HepG2 (cell line): ENCODE measurements around the gene IFIT3. TPM values are rescaled to one million over a fixed set of nuclear protein-coding genes. Genes with fewer than 3 reads are reported as not detected.

Source experiments
- ATAC-seq: fragments of 200-7000 bp; cut with Tn5 transposase; 3 replicates; pipeline ENCODE4 v1.9.1; 2020; ENCODE audit warnings: mild to moderate bottlenecking, moderate library complexity
- BruUV-seq: library from RNA; stranded (reverse); fragments of 400-500 nt; replicated peaks from 2 replicates; lab custom pipeline; 2021; lab: Mats Ljungman, UMichigan
- CTCF ChIA-PET: fragments of 300-600 bp; formaldehyde crosslinking; extraction: SDS; loops from one replicate; lab custom pipeline; 2021; ENCODE audit warnings: low total read pairs, inconsistent platforms, low intra/inter-chr PET ratio; lab: Yijun Ruan, JAX
- POLR2A ChIA-PET: fragments of 350-600 bp; sonication (Branson Sonifier 250); formaldehyde crosslinking; loops from one replicate; lab custom pipeline; 2020; ENCODE audit warnings: antibody characterized with exemption, inconsistent platforms; lab: Yijun Ruan, JAX
- DNase-seq: peaks from one replicate; pipeline ENCODE4 v3.0.0-alpha.2; 2015; ENCODE audit warnings: low spot score
- FAIRE-seq: peaks from 3 replicates; lab custom pipeline; 2011; peaks lifted over from hg19 to GRCh38; lab: Jason Lieb, UNC
- H2AFZ ChIP-seq: one replicate; pipeline ENCODE4 v1.6.1; 2011; ENCODE audit warnings: low read length, inconsistent platforms
- H3K27ac ChIP-seq: fragments of 300-600 bp; 3 replicates; pipeline ENCODE4 v1.8.0; 2011; ENCODE audit warnings: mixed run types, mild to moderate bottlenecking, mixed read lengths, low read length, inconsistent platforms; ENCODE audit not compliant: insufficient read depth; ENCODE audit errors: extremely low read length
- H3K27me3 ChIP-seq, 2 experiments: fragments of 200-600 bp in 1 of 2; 2 replicates in 1 of 2; 3 replicates in 1 of 2; pipeline versions ENCODE4 v1.6.0 to v1.8.0; 2011; ENCODE audit warnings: low read length in 2 of 2, mild to moderate bottlenecking in 2 of 2, moderate library complexity in 2 of 2, inconsistent platforms in 1 of 2; ENCODE audit not compliant: insufficient read depth in 2 of 2, control insufficient read depth in 1 of 2
- H3K36me3 ChIP-seq, 2 experiments: fragments of 200-600 bp in 1 of 2; replicated peaks in 1 of 2; 2 replicates in 1 of 2; 3 replicates in 1 of 2; pipeline versions ENCODE4 v1.5.1 to v1.8.0; 2011; ENCODE audit warnings: low read length in 2 of 2, inconsistent platforms in 1 of 2; ENCODE audit not compliant: insufficient read depth in 2 of 2, control insufficient read depth in 1 of 2
- H3K4me1 ChIP-seq: 2 replicates; pipeline ENCODE4 v1.5.1; 2012; ENCODE audit warnings: low read length, inconsistent platforms; ENCODE audit not compliant: insufficient read depth
- H3K4me2 ChIP-seq: 2 replicates; pipeline ENCODE4 v1.6.0; 2011; ENCODE audit warnings: low read depth, low read length, inconsistent platforms
- H3K4me3 ChIP-seq, 3 experiments: fragments of 200-600 bp in 1 of 3; sonication (generic), shearing (Covaris generic) in 1 of 3; replicated peaks in 1 of 3; 2 replicates each; pipeline ENCODE4 v1.5.1; 2011 to 2016; ENCODE audit warnings: low read length in 3 of 3, inconsistent platforms in 2 of 3, low read depth in 2 of 3, mild to moderate bottlenecking in 2 of 3, control low read depth in 1 of 3, mixed read lengths in 1 of 3; ENCODE audit not compliant: insufficient read depth in 1 of 3
- H3K79me2 ChIP-seq: one replicate; pipeline ENCODE4 v1.6.1; 2011; ENCODE audit warnings: low read length, inconsistent platforms; ENCODE audit not compliant: insufficient read depth
- H3K9ac ChIP-seq: 2 replicates; pipeline ENCODE4 v1.6.0; 2011; ENCODE audit warnings: mild to moderate bottlenecking, low read depth, low read length, inconsistent platforms; ENCODE audit not compliant: insufficient read depth
- H3K9me3 ChIP-seq: 2 replicates; pipeline ENCODE4 v1.5.1; 2012; ENCODE audit warnings: mild to moderate bottlenecking, low read length
- H4K20me1 ChIP-seq: 2 replicates; pipeline ENCODE4 v1.6.0; 2011; ENCODE audit warnings: inconsistent platforms, mild to moderate bottlenecking, low read length, moderate library complexity; ENCODE audit not compliant: insufficient read depth
- ARID5B ChIP-seq: IDR thresholded peaks from 2 replicates; pipeline ENCODE4 v1.4.0; 2020; ENCODE audit warnings: mild to moderate bottlenecking, missing genetic modification reagents
- ATF4 ChIP-seq, 2 experiments: fragments of 450-650 bp in 1 of 2; sonication (generic) in 1 of 2; formaldehyde crosslinking; IDR thresholded peaks; 2 replicates each; pipeline versions ENCODE4 v1.5.0 to v1.8.0; 2020 to 2022; ENCODE audit warnings: mild to moderate bottlenecking in 1 of 2, missing genetic modification reagents in 1 of 2
- BHLHE40 ChIP-seq: IDR thresholded peaks from 2 replicates; pipeline ENCODE4 v1.6.1; 2011; ENCODE audit warnings: low read length, improper control_type of control experiment
- CEBPB ChIP-seq: IDR thresholded peaks from 2 replicates; pipeline ENCODE4 v1.6.1; 2011; ENCODE audit warnings: low read depth, low read length, improper control_type of control experiment, borderline replicate concordance
- CEBPG ChIP-seq: IDR thresholded peaks from 2 replicates; pipeline ENCODE4 v1.6.1; 2016
- GATAD2A ChIP-seq: IDR thresholded peaks from 2 replicates; pipeline ENCODE4 v1.6.1; 2016
- HNF4A ChIP-seq: sonication (generic); formaldehyde crosslinking; IDR thresholded peaks from 2 replicates; pipeline ENCODE4 v1.4.0; 2020; ENCODE audit warnings: missing genetic modification reagents
- HNF4G ChIP-seq, 2 experiments: sonication (generic) in 1 of 2; formaldehyde crosslinking in 1 of 2; IDR thresholded peaks; 2 replicates each; pipeline versions ENCODE4 v1.4.0 to v1.6.1; 2011 to 2020; ENCODE audit warnings: borderline replicate concordance in 2 of 2, low read depth in 2 of 2, mild to moderate bottlenecking in 2 of 2, low read length in 1 of 2, missing genetic modification reagents in 1 of 2, moderate library complexity in 1 of 2
- PPARG ChIP-seq: conservative IDR thresholded peaks from 2 replicates; pipeline ENCODE4 v1.6.1; 2016; ENCODE audit warnings: missing biosample characterization, missing genetic modification reagents
- SIX1 ChIP-seq: sonication (generic); formaldehyde crosslinking; IDR thresholded peaks from 2 replicates; pipeline ENCODE4 v1.4.0; 2020; ENCODE audit warnings: missing genetic modification reagents, borderline replicate concordance
- SOX6 ChIP-seq, 2 experiments: fragments of 450-650 bp in 1 of 2; sonication (generic) in 1 of 2; formaldehyde crosslinking in 1 of 2; IDR thresholded peaks; 2 replicates each; pipeline versions ENCODE4 v1.4.0 to v1.6.1; 2017 to 2020; ENCODE audit warnings: antibody characterized with exemption in 1 of 2, mild to moderate bottlenecking in 1 of 2, missing genetic modification reagents in 1 of 2
- TCF12 ChIP-seq, 2 experiments: fragments of 450-650 bp in 1 of 2; sonication (generic) in 1 of 2; formaldehyde crosslinking in 1 of 2; IDR thresholded peaks; 2 replicates each; pipeline versions ENCODE4 v1.6.1 to v1.8.0; 2017 to 2022; ENCODE audit warnings: antibody characterized with exemption in 1 of 2, mild to moderate bottlenecking in 1 of 2, missing genetic modification reagents in 1 of 2, moderate library complexity in 1 of 2
- TEAD3 ChIP-seq: optimal IDR thresholded peaks from 2 replicates; pipeline ENCODE3; 2016; ENCODE audit warnings: borderline replicate concordance
- YEATS2 ChIP-seq: sonication (generic); formaldehyde crosslinking; IDR thresholded peaks from 2 replicates; pipeline ENCODE4 v1.4.0; 2020; ENCODE audit warnings: missing genetic modification reagents, borderline replicate concordance
- ZNF644 ChIP-seq: IDR thresholded peaks from 2 replicates; pipeline ENCODE4 v1.6.1; 2016; ENCODE audit warnings: low read depth
- WGBS: methylation state at CpG from one replicate; pipeline ENCODE4 v1.1.6; 2017; ENCODE audit warnings: low lambda C conversion rate; 5-methylcytosine and 5-hydroxymethylcytosine counted together
- in situ Hi-C: cut with HindIII; loops from 2 replicates; pipeline ENCODE4 v1.10.0; 2017; ENCODE audit warnings: low pct_unique_long_range_greater_than_20kb; ENCODE audit not compliant: extremely low pct_ligation_motif_present
- intact Hi-C: fragments of 100-400 bp; cut with micrococcal nuclease; formaldehyde crosslinking; loops from one replicate; pipeline ENCODE4 v1.10.0; 2022; ENCODE audit not compliant: unreplicated experiment
- polyA plus RNA-seq, 8 experiments: library from polyadenylated mRNA; depleted of rRNA in 3 of 8; stranded (reverse) in 7 of 8; unstranded in 1 of 8; fragments of >200 nt; fragmentation: Illumina TruSeq in 4 of 8; extraction: Trizol in 4 of 8; gene quantifications; 2 replicates each; pipeline versions ENCODE4 v1.2.1 to v1.2.3, GENCODE V29; 2011 to 2016; ENCODE audit warnings: low read depth in 4 of 8, missing spikeins in 1 of 8, mixed read lengths in 1 of 8; ENCODE audit not compliant: insufficient read depth in 1 of 8
- total RNA-seq, 5 experiments: library from RNA; depleted of rRNA; stranded (reverse); fragments of >200 nt; fragmentation: Illumina TruSeq; extraction: Trizol; gene quantifications; 2 replicates each; pipeline ENCODE4 v1.2.3, GENCODE V29; 2016; ENCODE audit warnings: low read depth in 1 of 5

Gene IFIT3
- total and polyA plus RNA-seq, 2 of the 13 experiments (the other 11 are each of a cell fraction or from before 2014, with no cell fraction given): 0.48 to 3.1 TPM

GRCh38 chr10:89346405-89347254 lies 18.8 kb downstream of the IFIT3 start:
- 0 out of 2 replicates have a peak, but pooled peaks have one; percentile 27 for TF ChIP-seq ZNF644 (CRISPR knock-in tag)
- TF ChIP-seq HNF4A (CRISPR knock-in tag): peak; percentile 26
- TF ChIP-seq CEBPB: peak; percentile 64
- TF ChIP-seq ATF4 (CRISPR knock-in tag; IDR thresholded peaks at IDR 0.05): peak in 1 of 2 experiments; percentile 89; a peak in 2 of 4 replicates
- TF ChIP-seq ARID5B: peak; percentile 25; the same call in 1 of the 2 replicates
- peak; percentile 36; the same call in 1 of the 2 replicates for TF ChIP-seq PPARG
- no peak for TF ChIP-seq YEATS2 (CRISPR knock-in tag)
- TF ChIP-seq SIX1 (CRISPR knock-in tag): no peak
- TF ChIP-seq SOX6 (IDR thresholded peaks at IDR 0.05): no peak
- TF ChIP-seq SOX6 (CRISPR knock-in tag; IDR thresholded peaks at IDR 0.05): 0 out of 2 replicates have a peak, but pooled peaks have one; percentile 12
- peak; percentile 23 for TF ChIP-seq TEAD3 (CRISPR knock-in tag)
- TF ChIP-seq BHLHE40: no peak
- peak; percentile 57; the same call in 1 of the 2 replicates for TF ChIP-seq GATAD2A (CRISPR knock-in tag)
- peak; percentile 86 for TF ChIP-seq CEBPG
- no peak for TF ChIP-seq TCF12 (IDR thresholded peaks at IDR 0.05)
- no peak for TF ChIP-seq TCF12 (CRISPR knock-in tag; IDR thresholded peaks at IDR 0.05)
- TF ChIP-seq HNF4G (IDR thresholded peaks at IDR 0.05; ENCODE audit: borderline replicate concordance, low read depth, low read length): 0 out of 2 replicates have a peak, but pooled peaks have one; percentile 35
- TF ChIP-seq HNF4G (CRISPR knock-in tag; IDR thresholded peaks at IDR 0.05; ENCODE audit: borderline replicate concordance, low read depth): no peak
- Histone ChIP-seq H3K4me1 (peaks cover 61% of the 10 kb centered on the region), H3K9ac (no peak overlapping the region), H3K79me2 (no peaks in the 10 kb centered on the region), H3K36me3 (no peaks in the 10 kb centered on the region), H2AFZ (no peak overlapping the region), H4K20me1 (no peaks in the 10 kb centered on the region), H3K4me3 (no peak overlapping the region), H3K27ac (no peak overlapping the region), H3K9me3 (no peaks in the 10 kb centered on the region), H3K4me2 (no peak overlapping the region), H3K27me3 (no peaks in the 10 kb centered on the region)
- in situ Hi-C loops: no loop called here
- POLR2A ChIA-PET: interaction anchor here (2.0 kb wide), 1 partner anchor 14 kb away, joined by 8 read pairs; no protein-coding TSS in a partner anchor
- CTCF ChIA-PET: no interaction called here
- no TSS peak for BruUV-seq
- WGBS: 78% methylated on average over 4 of the region's 4 CpGs
- ATAC-seq: no peak
- peak; percentile 13 for DNase-seq
- no peak for FAIRE-seq
- intact Hi-C loops: no loop called here
